Astrocyte of the spinal cord (primary cell): Measurements from ENCODE around the gene GPC1.

Source experiments
- DNase-seq: peaks from one replicate; pipeline ENCODE4 v3.0.0; 2011; ENCODE audit warnings: low read depth, low spot score
- H3K4me3 ChIP-seq: 2 replicates; pipeline ENCODE4 v1.5.1; 2011; ENCODE audit warnings: low read depth, mild to moderate bottlenecking, low read length, moderate library complexity
- CTCF ChIP-seq: IDR thresholded peaks from 2 replicates; pipeline ENCODE4 v1.5.1; 2012; ENCODE audit warnings: low read depth, mild to moderate bottlenecking, low read length, inconsistent platforms
- in situ Hi-C: cut with HindIII; loops from 2 replicates; pipeline ENCODE4 v1.10.0; 2017; ENCODE audit warnings: low sequenced_read_pairs

Gene GPC1

DNA sequence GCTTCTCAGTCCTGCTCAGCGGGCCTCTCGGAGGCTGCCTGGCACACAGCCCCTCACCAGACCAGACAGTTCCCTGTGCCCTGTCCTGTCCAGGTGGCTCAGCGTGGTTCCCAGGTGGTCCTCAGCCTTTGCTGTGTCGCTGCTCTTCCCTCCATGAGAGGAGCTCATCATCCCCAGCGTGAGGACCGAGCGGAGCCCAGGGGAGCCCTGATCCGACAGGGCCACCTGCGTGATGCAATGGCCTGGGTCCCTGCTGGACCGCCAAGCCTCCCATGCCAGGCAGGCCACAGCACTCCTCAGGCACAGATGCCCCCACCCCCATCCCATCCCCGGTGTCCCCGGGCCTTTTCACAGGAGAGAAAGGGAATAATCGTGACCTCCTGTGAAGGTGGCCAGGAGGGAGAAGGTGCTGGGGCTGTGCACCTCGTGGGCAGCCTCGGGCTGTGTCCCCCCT lies 4.3 kb downstream of the GPC1 start:
- TF ChIP-seq CTCF: no peak
- DNase-seq: no peak
- in situ Hi-C loops: no loop called here
- H3K4me3 ChIP-seq: no peak overlapping the region

DNA sequence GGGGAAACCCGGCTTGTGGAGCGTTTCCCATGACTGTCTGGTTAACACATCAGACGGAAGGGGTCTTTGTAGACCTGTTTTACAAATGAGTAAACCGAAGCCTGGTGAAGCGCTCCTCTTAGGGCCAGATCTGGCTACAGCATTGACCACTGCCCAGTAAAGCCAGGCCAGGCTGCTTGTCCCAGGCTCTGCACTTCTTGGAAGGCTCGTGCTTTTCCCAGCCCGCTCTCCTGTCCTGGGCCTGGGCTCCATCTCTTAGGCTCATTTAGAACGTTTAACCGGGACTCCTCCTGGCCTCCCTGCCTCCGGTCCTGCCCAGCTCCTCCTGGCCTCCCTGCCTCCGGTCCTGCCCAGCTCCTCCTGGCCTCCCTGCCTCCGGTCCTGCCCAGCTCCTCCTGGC lies 4.8 kb downstream of the GPC1 start:
- no peak for DNase-seq
- in situ Hi-C loops: no loop called here
- no peak for TF ChIP-seq CTCF
- H3K4me3 ChIP-seq: no peak overlapping the region

DNA sequence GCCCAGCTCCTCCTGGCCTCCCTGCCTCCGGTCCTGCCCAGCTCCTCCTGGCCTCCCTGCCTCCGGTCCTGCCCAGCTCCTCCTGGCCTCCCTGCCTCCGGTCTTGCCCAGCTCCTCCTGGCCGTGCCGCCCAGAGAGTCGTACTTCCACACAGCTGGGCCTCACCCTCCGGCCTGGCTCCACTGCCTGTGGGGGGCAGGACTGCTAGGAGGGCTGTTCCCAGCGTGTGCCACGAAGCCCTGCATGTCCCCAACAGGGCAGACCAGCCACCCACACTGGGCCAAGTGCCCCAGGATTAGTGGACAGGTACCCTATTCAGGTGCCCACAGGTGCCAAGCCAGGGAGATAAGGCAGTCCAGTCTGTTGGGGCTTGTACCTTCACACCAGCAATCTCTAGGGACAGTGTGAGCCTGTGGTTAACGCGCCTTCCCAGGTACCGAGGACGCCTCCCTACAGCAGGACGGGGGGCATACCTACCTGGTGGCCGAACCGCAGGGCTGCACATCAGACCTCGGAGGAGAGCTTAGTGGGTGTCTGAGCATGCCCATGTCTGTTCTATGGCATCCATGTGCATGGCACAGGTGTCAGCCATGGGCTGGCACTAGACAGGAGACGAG lies 5.3 kb downstream of the GPC1 start:
- DNase-seq: no peak
- no peak overlapping the region for H3K4me3 ChIP-seq
- in situ Hi-C loops: no loop called here
- TF ChIP-seq CTCF: no peak

DNA sequence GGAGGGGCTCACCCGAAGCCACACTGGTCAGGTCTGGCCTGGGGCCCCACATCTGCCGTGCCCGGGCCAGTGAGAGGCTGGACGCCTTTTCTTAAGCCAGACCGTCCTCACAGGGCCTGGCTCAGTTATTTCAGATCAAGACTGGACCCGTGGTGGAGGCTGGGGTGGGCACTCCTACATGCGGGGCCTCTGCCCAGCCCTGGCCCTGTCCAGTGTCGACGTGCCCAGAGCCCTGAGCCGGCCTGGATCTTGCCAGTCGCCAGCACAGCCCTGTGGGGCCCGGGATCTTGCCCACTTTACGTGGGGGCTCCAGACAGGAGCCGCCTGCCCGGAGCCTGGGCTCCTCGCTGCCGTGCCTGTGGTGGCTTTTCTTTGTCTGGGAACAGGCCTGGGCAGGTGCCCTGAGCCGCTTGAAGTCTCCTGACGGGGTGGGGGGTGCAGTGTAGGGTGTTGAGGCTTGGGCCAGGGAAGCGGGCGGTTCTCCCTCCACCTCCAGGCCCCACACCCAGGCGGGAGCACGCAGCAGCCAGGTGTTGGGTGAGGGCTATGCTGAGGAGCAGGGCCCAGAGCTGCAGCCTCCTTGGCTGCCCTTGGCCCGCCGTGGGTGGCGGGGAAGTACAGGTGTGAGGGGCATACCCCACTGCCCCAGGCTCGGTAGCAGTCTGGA lies 6.0 kb downstream of the GPC1 start:
- no peak for TF ChIP-seq CTCF
- DNase-seq: no peak
- in situ Hi-C loops: no loop called here
- no peak overlapping the region for H3K4me3 ChIP-seq

DNA sequence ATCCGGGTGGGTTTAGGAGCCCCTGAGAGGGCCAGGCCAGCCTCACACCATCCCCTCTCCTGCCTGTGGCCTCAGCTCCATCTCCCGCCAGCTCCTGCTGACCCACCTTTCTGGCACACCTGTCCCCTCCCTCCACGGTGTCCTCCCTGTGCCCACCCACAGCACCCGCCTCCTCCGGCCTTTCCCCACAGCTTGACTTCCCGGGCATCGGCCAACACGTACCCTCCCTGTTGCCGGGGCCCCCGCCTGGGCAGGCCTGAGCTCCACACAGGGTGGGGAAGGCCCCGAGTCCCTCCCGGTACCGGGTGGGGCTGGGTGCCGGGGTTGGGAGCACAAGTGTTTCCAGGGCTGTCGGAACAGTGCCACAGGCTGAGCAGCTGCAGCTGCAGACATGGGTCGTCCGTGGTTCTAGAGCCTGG lies 6.5 kb downstream of the GPC1 start:
- no peak overlapping the region for H3K4me3 ChIP-seq
- TF ChIP-seq CTCF: no peak
- in situ Hi-C loops: no loop called here

DNA sequence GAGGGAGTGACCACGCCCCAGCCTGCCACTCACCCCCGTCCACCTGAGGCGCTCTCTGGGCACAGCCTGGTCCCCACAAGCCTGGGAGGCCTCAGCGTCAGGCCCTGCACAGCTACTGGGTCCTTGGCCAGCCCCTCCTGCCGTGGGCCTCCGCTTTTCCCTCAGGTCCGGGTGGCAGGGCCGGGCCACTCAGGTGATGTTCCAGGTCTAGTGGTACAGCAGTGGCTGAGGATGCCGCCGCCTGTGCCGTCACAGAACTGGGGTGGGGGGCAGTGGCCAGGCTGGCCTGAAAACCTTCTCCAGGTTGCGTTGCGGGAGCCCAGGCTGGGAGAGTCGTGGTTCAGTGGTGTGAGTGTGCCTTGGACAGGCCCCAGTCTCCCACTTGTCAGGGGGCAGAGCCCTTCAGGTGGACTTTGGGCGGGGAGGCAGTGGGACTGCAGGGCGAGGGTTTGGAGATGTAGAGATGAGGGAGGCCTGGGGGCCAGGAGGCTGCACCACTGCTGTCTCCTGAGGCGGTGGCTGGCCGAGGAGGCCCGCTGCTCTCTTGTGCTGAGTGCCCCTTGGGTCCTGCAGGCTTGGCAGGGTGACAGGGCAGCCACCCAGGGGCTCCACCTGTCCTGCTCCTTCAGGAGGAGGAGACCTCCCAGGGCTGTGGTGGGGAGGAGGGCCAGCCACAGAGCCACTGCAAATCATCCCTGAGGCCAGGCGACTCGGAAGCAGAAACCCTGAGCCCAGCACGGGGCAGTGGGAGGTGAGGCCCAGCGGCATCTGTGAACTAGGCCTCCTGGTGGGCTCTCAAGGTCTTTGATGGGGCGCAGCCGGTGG lies 7.6 kb downstream of the GPC1 start:
- in situ Hi-C loops: no loop called here
- no peak for TF ChIP-seq CTCF

More for the DNA sequence above, 6.5 kb downstream of the GPC1 start:
- DNase-seq: no peak

More for the DNA sequence above, 7.6 kb downstream of the GPC1 start:
- no peak for DNase-seq
- no peak overlapping the region for H3K4me3 ChIP-seq
